ENCODE measurements around the gene FSHB. TPM values are rescaled to one million over a fixed set of nuclear protein-coding genes. Genes with fewer than 3 reads are reported as not detected.
"Not testable (repeated sequence)": the region's sequence is repeated elsewhere in the genome, so short reads cannot be mapped to it uniquely, and the experiment has no call there.

Gene FSHB
- total RNA-seq, 1 donor from 2014 or later = not detected

- DNase-seq = no peak
- intact Hi-C loops (cut with micrococcal nuclease) = no loop called here
- Mint-ChIP-seq H3K9me3 (no peaks in the 10 kb centered on the region), H3K27me3 (peaks cover 3% of the 10 kb centered on the region), H3K4me3 (no peak overlapping the region), H3K36me3 (ENCODE audit: low read depth) (no peaks in the 10 kb centered on the region), H3K27ac (no peak overlapping the region), H3K4me1 (no peaks in the 10 kb centered on the region)
Measured at GRCh38 chr11:30244265-30244664, 13.5 kb downstream of the FSHB start.

DNA sequence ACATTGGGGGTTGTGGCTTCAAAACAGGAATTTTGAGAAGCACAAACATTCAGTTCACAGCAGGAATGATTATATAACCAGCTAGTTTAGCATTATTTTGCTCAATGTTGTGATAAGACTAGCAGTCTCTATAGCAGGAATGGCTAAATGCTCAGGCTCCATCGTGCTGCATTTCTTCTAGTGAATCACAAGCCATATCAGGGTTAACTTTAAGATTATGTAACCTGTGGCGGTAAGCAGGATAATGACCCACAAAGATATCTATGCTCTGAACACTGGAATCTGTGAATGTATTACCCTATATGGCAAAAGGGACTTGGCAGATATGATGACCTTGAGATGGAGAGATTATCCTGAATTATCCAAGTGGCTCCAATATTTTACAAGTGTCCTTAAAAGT, 14.8 kb downstream of the FSHB start:
- Mint-ChIP-seq H3K4me3 (no peak overlapping the region), H3K4me1 (no peaks in the 10 kb centered on the region), H3K36me3 (ENCODE audit: low read depth) (no peaks in the 10 kb centered on the region), H3K9me3 (no peaks in the 10 kb centered on the region), H3K27ac (no peak overlapping the region), H3K27me3 (peaks cover 3% of the 10 kb centered on the region)
- intact Hi-C loops (cut with micrococcal nuclease) = no loop called here
- DNase-seq = no peak

- intact Hi-C loops (cut with micrococcal nuclease) = no loop called here
- DNase-seq = no peak
- Mint-ChIP-seq H3K4me3 (no peak overlapping the region), H3K36me3 (ENCODE audit: low read depth) (no peaks in the 10 kb centered on the region), H3K4me1 (no peaks in the 10 kb centered on the region), H3K27me3 (peaks cover 3% of the 10 kb centered on the region), H3K9me3 (no peaks in the 10 kb centered on the region), H3K27ac (no peak overlapping the region)
Measured at GRCh38 chr11:30254307-30255298, 23.8 kb downstream of the FSHB start.

GRCh38 chr11:30255637-30256036, 24.8 kb downstream of the FSHB start:
- H3K27me3 Mint-ChIP-seq = peaks cover 3% of the 10 kb centered on the region
- H3K4me3 Mint-ChIP-seq = no peak overlapping the region
- intact Hi-C loops (cut with micrococcal nuclease) = no loop called here
- no peaks in the 10 kb centered on the region for H3K4me1 Mint-ChIP-seq
- no peak overlapping the region for H3K27ac Mint-ChIP-seq
- H3K36me3 Mint-ChIP-seq (ENCODE audit: low read depth) = no peaks in the 10 kb centered on the region
- no peak for DNase-seq
- H3K9me3 Mint-ChIP-seq = no peaks in the 10 kb centered on the region

GRCh38 chr11:30257058-30257457, 26.2 kb downstream of the FSHB start:
- Mint-ChIP-seq H3K27ac (no peak overlapping the region), H3K4me1 (no peaks in the 10 kb centered on the region), H3K4me3 (no peak overlapping the region), H3K36me3 (ENCODE audit: low read depth) (no peaks in the 10 kb centered on the region), H3K27me3 (peaks cover 3% of the 10 kb centered on the region), H3K9me3 (no peaks in the 10 kb centered on the region)
- DNase-seq = no peak
- intact Hi-C loops (cut with micrococcal nuclease) = no loop called here

- DNase-seq = no peak
- Mint-ChIP-seq H3K4me1 (no peaks in the 10 kb centered on the region), H3K27ac (no peak overlapping the region), H3K9me3 (no peaks in the 10 kb centered on the region), H3K36me3 (ENCODE audit: low read depth) (no peaks in the 10 kb centered on the region), H3K4me3 (no peak overlapping the region), H3K27me3 (peaks cover 3% of the 10 kb centered on the region)
- intact Hi-C loops (cut with micrococcal nuclease) = no loop called here
Measured at GRCh38 chr11:30258679-30259078, 27.9 kb downstream of the FSHB start.

DNA sequence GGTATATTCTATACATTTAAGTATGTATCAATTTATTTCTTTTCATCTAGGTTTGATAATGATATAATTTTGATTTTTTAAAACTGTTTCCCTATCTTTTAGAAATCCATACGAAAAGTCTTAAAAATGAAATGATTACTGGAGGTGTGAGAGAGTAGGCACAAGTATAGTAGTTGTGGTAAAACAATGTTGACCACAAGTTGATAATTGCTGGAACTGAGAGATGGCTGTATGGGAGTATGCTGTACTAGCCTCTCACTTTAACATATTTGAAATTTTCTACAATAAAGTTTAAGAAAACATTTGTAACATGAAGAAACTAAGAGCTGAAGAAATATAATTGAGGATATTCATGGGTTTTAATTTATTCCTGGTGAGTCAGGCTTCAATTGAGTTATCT, 30.0 kb downstream of the FSHB start:
- H3K4me1 Mint-ChIP-seq = no peaks in the 10 kb centered on the region
- no peak overlapping the region for H3K27ac Mint-ChIP-seq
- intact Hi-C loops (cut with micrococcal nuclease) = no loop called here
- H3K4me3 Mint-ChIP-seq = no peak overlapping the region
- no peak for DNase-seq
- H3K9me3 Mint-ChIP-seq = peaks cover 2% of the 10 kb centered on the region
- H3K27me3 Mint-ChIP-seq = no peaks in the 10 kb centered on the region
- no peaks in the 10 kb centered on the region for H3K36me3 Mint-ChIP-seq (ENCODE audit: low read depth)

- Mint-ChIP-seq H3K4me1 (no peaks in the 10 kb centered on the region), H3K27ac (no peak overlapping the region), H3K9me3 (peaks cover 6% of the 10 kb centered on the region), H3K4me3 (no peak overlapping the region), H3K27me3 (no peaks in the 10 kb centered on the region), H3K36me3 (ENCODE audit: low read depth) (no peaks in the 10 kb centered on the region)
- DNase-seq = no peak
- intact Hi-C loops (cut with micrococcal nuclease) = no loop called here
Measured at GRCh38 chr11:30261821-30262220, 31.0 kb downstream of the FSHB start.

DNA sequence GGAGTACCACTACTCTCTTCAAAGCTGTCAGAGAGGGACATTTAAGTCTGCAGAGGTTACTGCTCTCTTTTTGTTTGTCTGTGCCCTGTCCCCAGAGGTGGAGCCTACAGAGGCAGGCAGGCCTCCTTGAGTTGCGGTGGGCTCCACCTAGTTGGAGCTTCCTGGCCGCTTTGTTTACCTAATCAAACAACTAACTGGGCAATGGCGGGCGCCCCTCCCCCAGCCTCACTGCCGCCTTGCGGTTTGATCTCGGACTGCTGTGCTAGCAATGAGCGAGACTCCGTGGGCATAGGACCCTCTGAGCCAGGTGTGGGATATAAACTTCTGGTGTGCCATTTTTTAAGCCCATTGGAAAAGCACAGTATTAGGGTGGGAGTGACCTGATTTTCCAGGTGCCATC, 37.8 kb downstream of the FSHB start:
- H3K27me3 Mint-ChIP-seq; H3K9me3 Mint-ChIP-seq; H3K4me1 Mint-ChIP-seq; H3K36me3 Mint-ChIP-seq (ENCODE audit: low read depth); H3K4me3 Mint-ChIP-seq; intact Hi-C loops (cut with micrococcal nuclease); H3K27ac Mint-ChIP-seq; DNase-seq: not testable (repeated sequence)

GRCh38 chr11:30270671-30271070, 39.9 kb downstream of the FSHB start:
- Mint-ChIP-seq H3K4me1 (no peaks in the 10 kb centered on the region), H3K9me3 (peaks cover 5% of the 10 kb centered on the region), H3K27me3 (peaks cover 3% of the 10 kb centered on the region), H3K36me3 (ENCODE audit: low read depth) (no peaks in the 10 kb centered on the region), H3K27ac (no peak overlapping the region), H3K4me3 (no peak overlapping the region)
- DNase-seq = no peak
- intact Hi-C loops (cut with micrococcal nuclease) = no loop called here

DNA sequence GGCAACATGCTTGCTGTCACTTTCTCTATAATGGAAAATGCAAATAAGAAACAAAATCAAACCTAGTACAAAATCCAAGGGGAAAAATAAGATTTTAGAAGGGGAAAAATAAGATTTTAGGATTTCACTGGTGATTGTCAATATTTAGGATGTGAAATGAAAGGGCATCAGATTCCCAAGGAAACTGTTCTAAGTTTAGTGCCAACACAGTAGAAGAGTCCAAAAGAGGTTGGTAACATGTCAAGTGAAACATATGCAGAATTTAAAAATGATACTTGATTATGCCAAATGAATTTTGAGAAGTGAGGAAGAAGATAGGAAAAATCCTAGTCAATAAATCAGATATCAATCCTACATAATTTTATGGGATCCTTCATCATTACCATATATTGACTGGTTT, 46.4 kb downstream of the FSHB start:
- intact Hi-C loops (cut with micrococcal nuclease) = no loop called here
- H3K27ac Mint-ChIP-seq = no peak overlapping the region
- H3K36me3 Mint-ChIP-seq (ENCODE audit: low read depth) = no peaks in the 10 kb centered on the region
- peaks cover 6% of the 10 kb centered on the region for H3K27me3 Mint-ChIP-seq
- H3K4me3 Mint-ChIP-seq = no peak overlapping the region
- no peaks in the 10 kb centered on the region for H3K9me3 Mint-ChIP-seq
- H3K4me1 Mint-ChIP-seq = peaks cover 8% of the 10 kb centered on the region
- DNase-seq = no peak

DNA sequence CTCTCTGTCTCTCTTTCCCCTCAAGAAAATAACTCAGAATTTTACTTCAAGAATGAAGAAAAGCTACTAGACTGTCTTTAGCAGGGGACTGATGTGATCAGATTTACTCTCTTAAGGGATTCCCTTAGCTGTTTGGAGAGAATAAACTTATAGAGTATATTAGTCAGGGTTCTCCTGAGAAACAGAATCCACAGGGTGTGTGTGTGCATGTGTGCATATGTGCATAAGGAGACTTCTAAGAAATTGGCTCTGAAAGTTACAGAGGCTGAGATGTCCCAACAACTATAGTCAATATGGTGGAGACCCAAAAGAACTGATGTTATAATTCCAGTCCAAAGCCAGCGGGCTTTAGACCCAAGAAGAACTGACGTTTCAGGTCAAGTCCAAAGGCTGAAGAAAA, 49.0 kb downstream of the FSHB start:
- intact Hi-C loops (cut with micrococcal nuclease) = no loop called here
- peaks cover 13% of the 10 kb centered on the region for H3K27me3 Mint-ChIP-seq
- no peak overlapping the region for H3K27ac Mint-ChIP-seq
- no peaks in the 10 kb centered on the region for H3K9me3 Mint-ChIP-seq
- H3K4me3 Mint-ChIP-seq = no peak overlapping the region
- H3K4me1 Mint-ChIP-seq = peaks cover 12% of the 10 kb centered on the region
- DNase-seq = no peak
- H3K36me3 Mint-ChIP-seq (ENCODE audit: low read depth) = no peaks in the 10 kb centered on the region

- no peak for DNase-seq
- peaks cover 12% of the 10 kb centered on the region for H3K4me1 Mint-ChIP-seq
- no peaks in the 10 kb centered on the region for H3K9me3 Mint-ChIP-seq
- H3K27ac Mint-ChIP-seq = no peak overlapping the region
- H3K36me3 Mint-ChIP-seq (ENCODE audit: low read depth) = no peaks in the 10 kb centered on the region
- intact Hi-C loops (cut with micrococcal nuclease) = no loop called here
- peak overlapping the region; percentile 43 for H3K4me3 Mint-ChIP-seq
- H3K27me3 Mint-ChIP-seq = peaks cover 10% of the 10 kb centered on the region
Measured at GRCh38 chr11:30281476-30282288, 50.9 kb downstream of the FSHB start.

DNA sequence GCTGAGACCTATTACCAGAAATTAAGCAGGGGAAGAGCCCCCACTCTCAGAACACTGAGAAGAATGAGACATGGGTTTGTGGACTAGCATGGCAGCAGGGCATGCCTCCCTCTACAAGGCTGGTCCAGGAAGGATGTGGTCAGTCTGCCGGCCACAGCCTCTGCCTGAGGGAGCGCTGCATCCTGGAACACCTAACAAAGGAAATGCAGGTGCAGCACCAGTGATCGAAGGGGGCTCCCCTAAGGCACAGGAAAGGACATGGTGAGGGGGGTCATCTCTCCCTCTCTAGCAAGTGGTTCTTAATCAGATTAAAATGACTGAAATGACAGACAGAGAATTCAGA, 51.4 kb downstream of the FSHB start:
- intact Hi-C loops (cut with micrococcal nuclease) = no loop called here
- H3K27ac Mint-ChIP-seq = no peak overlapping the region
- no peaks in the 10 kb centered on the region for H3K9me3 Mint-ChIP-seq

More for the DNA sequence above, 51.4 kb downstream of the FSHB start:
- H3K4me3 Mint-ChIP-seq = peak overlapping the region; percentile 43
- DNase-seq = peak; percentile 68
- H3K4me1 Mint-ChIP-seq = peaks cover 12% of the 10 kb centered on the region
- no peaks in the 10 kb centered on the region for H3K36me3 Mint-ChIP-seq (ENCODE audit: low read depth)
- H3K27me3 Mint-ChIP-seq = peaks cover 10% of the 10 kb centered on the region

Measured in activated CD4-positive, alpha-beta T cell treated with anti-CD3 and anti-CD28 coated beads, Interleukin-2, amount 10 ng/mL, durations not matched to agents 24 days and 14 days (primary cell).